Retinal pigment epithelial cell (primary cell): ENCODE data around the gene SIRT2.

ENCODE experiments used
- DNase-seq: peaks from one replicate; pipeline ENCODE4 v3.0.0-alpha.2; 2010; ENCODE audit warnings: low read depth
- H3K4me3 ChIP-seq: 2 replicates; pipeline ENCODE4 v1.5.1; 2011; ENCODE audit warnings: mild to moderate bottlenecking, low read length, control low read depth, moderate library complexity
- CTCF ChIP-seq: conservative IDR thresholded peaks from 2 replicates; pipeline ENCODE4 v1.5.1; 2011; ENCODE audit warnings: low read depth, low read length, control low read depth, inconsistent platforms

SIRT2 gene

GRCh38 chr19:38928391-38929001, 29.1 kb upstream of the SIRT2 start:
- no peak for TF ChIP-seq CTCF
- DNase-seq = no peak
- H3K4me3 ChIP-seq = no peak overlapping the region

GRCh38 chr19:38924388-38924787, 25.0 kb upstream of the SIRT2 start:
- no peak for TF ChIP-seq CTCF
- no peak overlapping the region for H3K4me3 ChIP-seq
- no peak for DNase-seq

- no peak for TF ChIP-seq CTCF
- DNase-seq = no peak
- H3K4me3 ChIP-seq = no peak overlapping the region
These were observed 23.1 kb upstream of the SIRT2 start for GRCh38 chr19:38922482-38922881.

GRCh38 chr19:38921420-38922274, 22.2 kb upstream of the SIRT2 start:
- no peak overlapping the region for H3K4me3 ChIP-seq
- TF ChIP-seq CTCF = no peak
- no peak for DNase-seq

GRCh38 chr19:38920602-38921419, 21.4 kb upstream of the SIRT2 start:
- TF ChIP-seq CTCF = no peak
- no peak for DNase-seq
- H3K4me3 ChIP-seq = no peak overlapping the region

- TF ChIP-seq CTCF = no peak
- H3K4me3 ChIP-seq = no peak overlapping the region
- no peak for DNase-seq
These were observed 20.6 kb upstream of the SIRT2 start for GRCh38 chr19:38919837-38920601.
